ENCODE measurements around the gene METTL9.
"Not testable (repeated sequence)": the region's sequence is repeated elsewhere in the genome, so short reads cannot be mapped to it uniquely, and the experiment has no call there.

Gene METTL9

DNA sequence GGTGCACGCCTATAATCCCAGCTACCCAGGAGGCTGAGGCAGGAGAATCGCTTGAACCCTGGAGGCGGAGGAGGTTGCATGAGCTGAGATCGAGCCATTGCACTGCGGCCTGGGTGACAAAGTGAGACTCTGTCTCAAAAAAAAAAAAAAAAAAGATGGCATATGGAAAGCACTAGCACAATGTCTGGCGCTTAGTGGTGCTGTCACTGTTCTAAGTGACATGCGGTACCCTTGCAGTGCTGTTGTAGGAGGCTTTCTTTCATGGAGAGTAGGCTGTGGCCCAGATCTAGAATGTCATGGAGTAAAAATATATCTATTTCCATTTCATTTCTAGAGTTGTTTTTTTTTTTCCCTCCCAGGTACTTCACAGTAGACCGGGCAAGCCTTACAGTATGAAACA, 14.6 kb upstream of the METTL9 start:
- no peak overlapping the region for H3K4me3 ChIP-seq (ENCODE audit: low read depth, low read length)
- no peak for TF ChIP-seq CTCF (IDR thresholded peaks at IDR 0.05; ENCODE audit: low read depth, low read length)
- TF ChIP-seq MYC (IDR thresholded peaks at IDR 0.05; ENCODE audit: low read depth, low read length) = no peak
- TF ChIP-seq, protein P1, sequence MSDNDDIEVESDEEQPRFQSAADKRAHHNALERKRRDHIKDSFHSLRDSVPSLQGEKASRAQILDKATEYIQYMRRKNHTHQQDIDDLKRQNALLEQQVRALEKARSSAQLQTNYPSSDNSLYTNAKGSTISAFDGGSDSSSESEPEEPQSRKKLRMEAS (IDR thresholded peaks at IDR 0.05; ENCODE audit: low read depth, low read length) = no peak
- TF ChIP-seq POLR2A (IDR thresholded peaks at IDR 0.05; ENCODE audit: extremely low read depth, insufficient read length) = no peak
- DNase-seq (ENCODE audit: low read depth) = no peak

GRCh38 chr16:21588593-21588992, 10.8 kb upstream of the METTL9 start:
- not testable (repeated sequence) for H3K4me3 ChIP-seq (ENCODE audit: low read depth, low read length)

GRCh38 chr16:21589551-21589950, 9.8 kb upstream of the METTL9 start:
- TF ChIP-seq POLR2A (IDR thresholded peaks at IDR 0.05; ENCODE audit: extremely low read depth, insufficient read length) (no peak), CTCF (IDR thresholded peaks at IDR 0.05; ENCODE audit: low read depth, low read length) (no peak), MYC (IDR thresholded peaks at IDR 0.05; ENCODE audit: low read depth, low read length) (no peak)
- TF ChIP-seq, protein P1 (IDR thresholded peaks at IDR 0.05; ENCODE audit: low read depth, low read length) = no peak
- no peak for DNase-seq (ENCODE audit: low read depth)
- H3K4me3 ChIP-seq (ENCODE audit: low read depth, low read length) = no peak overlapping the region

More at GRCh38 chr16:21588593-21588992, 10.8 kb upstream of the METTL9 start:
- not testable (repeated sequence) for DNase-seq (ENCODE audit: low read depth)

GRCh38 chr16:21590287-21590686, 9.1 kb upstream of the METTL9 start:
- H3K4me3 ChIP-seq (ENCODE audit: low read depth, low read length) = no peak overlapping the region
- TF ChIP-seq CTCF (IDR thresholded peaks at IDR 0.05; ENCODE audit: low read depth, low read length) = no peak
- no peak for TF ChIP-seq POLR2A (IDR thresholded peaks at IDR 0.05; ENCODE audit: extremely low read depth, insufficient read length)
- TF ChIP-seq, protein P1 (IDR thresholded peaks at IDR 0.05; ENCODE audit: low read depth, low read length) = no peak
- TF ChIP-seq MYC (IDR thresholded peaks at IDR 0.05; ENCODE audit: low read depth, low read length) = no peak
- DNase-seq (ENCODE audit: low read depth) = peak; percentile 85

DNA sequence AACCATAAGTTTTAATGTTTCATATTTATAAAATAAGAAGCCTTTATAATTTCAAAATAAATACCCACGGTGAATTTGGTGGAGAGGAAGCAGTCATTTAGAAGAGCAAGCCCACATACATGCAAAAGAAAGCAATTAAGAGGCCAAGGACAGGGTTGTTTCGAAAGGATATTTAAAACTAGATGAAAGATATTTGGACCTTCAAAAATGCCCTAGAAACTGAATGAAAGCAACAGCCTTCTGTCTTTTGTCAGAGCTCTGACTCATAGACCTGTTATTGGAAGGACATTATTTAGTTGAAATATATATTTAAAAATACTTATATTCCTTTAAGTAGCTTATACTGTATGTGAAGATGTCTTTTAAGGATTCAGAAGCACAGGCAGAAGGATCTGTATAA, 8.6 kb upstream of the METTL9 start:
- peak; percentile 72 for DNase-seq (ENCODE audit: low read depth)
- TF ChIP-seq MYC (IDR thresholded peaks at IDR 0.05; ENCODE audit: low read depth, low read length) (no peak), POLR2A (IDR thresholded peaks at IDR 0.05; ENCODE audit: extremely low read depth, insufficient read length) (no peak), CTCF (IDR thresholded peaks at IDR 0.05; ENCODE audit: low read depth, low read length) (no peak)
- TF ChIP-seq, protein P1 (IDR thresholded peaks at IDR 0.05; ENCODE audit: low read depth, low read length) = no peak

GRCh38 chr16:21592191-21592590, 7.2 kb upstream of the METTL9 start:
- no peak for DNase-seq (ENCODE audit: low read depth)
- TF ChIP-seq CTCF (IDR thresholded peaks at IDR 0.05; ENCODE audit: low read depth, low read length) = no peak
- no peak for TF ChIP-seq MYC (IDR thresholded peaks at IDR 0.05; ENCODE audit: low read depth, low read length)
- TF ChIP-seq POLR2A (IDR thresholded peaks at IDR 0.05; ENCODE audit: extremely low read depth, insufficient read length) = no peak
- TF ChIP-seq, protein P1 (IDR thresholded peaks at IDR 0.05; ENCODE audit: low read depth, low read length) = no peak
- no peak overlapping the region for H3K4me3 ChIP-seq (ENCODE audit: low read depth, low read length)

More for the DNA sequence above, 8.6 kb upstream of the METTL9 start:
- no peak overlapping the region for H3K4me3 ChIP-seq (ENCODE audit: low read depth, low read length)
